GM12891 (cell line): ENCODE results near the gene EPB41L2.

Source experiments
- PAX5 ChIP-seq: IDR thresholded peaks from 2 replicates; pipeline ENCODE4 v1.6.1; 2011; ENCODE audit warnings: low read length, moderate library complexity, mild to moderate bottlenecking; ENCODE audit not compliant: insufficient read depth, severe bottlenecking
- POLR2A ChIP-seq: IDR thresholded peaks from 2 replicates; pipeline ENCODE4 v1.6.1; 2011; ENCODE audit warnings: low read depth, low read length, control low read depth
- POLR2AphosphoS5 ChIP-seq: IDR thresholded peaks from 2 replicates; pipeline ENCODE4 v1.6.1; 2011; ENCODE audit warnings: low read depth, low read length, control low read depth
- POU2F2 ChIP-seq: IDR thresholded peaks from 2 replicates; pipeline ENCODE4 v1.6.1; 2011; ENCODE audit warnings: low read depth, mild to moderate bottlenecking, control low read depth, low read length, moderate library complexity
- SPI1 ChIP-seq: IDR thresholded peaks from 2 replicates; pipeline ENCODE4 v1.6.1; 2011; ENCODE audit warnings: low read depth, low read length, control low read depth
- TAF1 ChIP-seq: IDR thresholded peaks from 2 replicates; pipeline ENCODE4 v1.6.1; 2011; ENCODE audit warnings: low read depth, low read length, control low read depth

- TF ChIP-seq POLR2A (no peak), POLR2AphosphoS5 (no peak), POU2F2 (no peak), TAF1 (no peak), SPI1 (no peak), PAX5 (no peak)
Measured at GRCh38 chr6:130981409-130981808, 81.6 kb downstream of the EPB41L2 start.
